ENCODE results near the gene NFS1.

DNA sequence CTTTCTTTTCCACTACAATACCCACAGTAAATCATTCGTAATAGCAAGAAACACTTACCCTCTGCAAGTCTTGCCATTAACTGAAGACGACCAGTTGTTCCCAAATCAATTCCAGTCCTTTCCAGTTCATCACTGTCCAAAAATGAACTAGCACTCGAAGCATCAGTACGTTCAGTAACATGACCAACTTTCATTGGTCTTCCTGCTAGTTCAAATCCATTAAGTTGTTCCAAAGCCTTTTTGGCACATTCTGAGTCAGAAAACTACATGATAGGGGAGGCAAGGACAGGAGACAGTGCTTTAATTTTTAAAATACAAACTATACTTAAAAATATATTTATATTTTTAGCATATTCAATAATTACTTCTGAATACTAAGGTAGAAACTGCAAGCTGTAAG lies 15.0 kb upstream of the NFS1 start:
- no peak for TF ChIP-seq POLR2A (IDR thresholded peaks at IDR 0.05)
- no peak for TF ChIP-seq CTCF (IDR thresholded peaks at IDR 0.05)

Measured in uterus (tissue), 2 donors.